ENCODE results near the gene USP15. TPM values are rescaled to one million over a fixed set of nuclear protein-coding genes. Genes with fewer than 3 reads are reported as not detected.
A peak's percentile ranks its signal among the peaks of the same experiment; 100 is the strongest.

Gene USP15
- total RNA-seq, 1 experiment from 2014 or later = 25.8 TPM

DNA sequence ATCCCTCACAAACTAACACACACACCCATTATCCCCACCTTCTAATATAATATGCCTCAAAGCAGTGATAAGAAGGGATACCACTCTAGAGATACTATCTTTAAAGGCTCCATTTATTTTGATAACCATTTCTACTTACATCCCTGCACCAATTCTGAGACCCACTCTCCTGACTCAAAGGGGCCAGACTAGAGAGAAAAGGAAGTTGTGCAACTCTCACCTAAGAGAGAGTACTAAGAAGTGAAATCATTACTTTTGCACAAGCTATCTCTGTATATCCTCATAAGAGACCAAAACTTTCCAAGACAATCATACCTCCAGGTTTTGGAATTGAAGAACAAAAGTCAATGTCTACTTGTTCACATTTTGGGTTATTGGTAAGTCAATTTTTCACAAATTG is 45.4 kb upstream of the USP15 start:
- Histone ChIP-seq H3K4me2 (peak overlapping the region; percentile 68), H3K4me1 (replicated peaks; ENCODE audit: insufficient read depth) (peaks cover 31% of the 10 kb centered on the region), H3K27ac (peak overlapping the region; percentile 27; the same call in 1 of the 2 replicates), H3K9me2 (ENCODE audit: insufficient read depth) (no peaks in the 10 kb centered on the region), H3K9me3 (ENCODE audit: insufficient read depth, low read depth) (no peaks in the 10 kb centered on the region; the same call in 1 of the 2 replicates), H4K20me1 (ENCODE audit: insufficient read depth) (no peaks in the 10 kb centered on the region), H3K79me2 (ENCODE audit: low read depth) (no peaks in the 10 kb centered on the region), H3K36me3 (ENCODE audit: low read depth) (no peaks in the 10 kb centered on the region), H3F3A (ENCODE audit: insufficient read depth, low read depth) (peaks cover 7% of the 10 kb centered on the region; the same call in 1 of the 2 replicates), H3K27me3 (ENCODE audit: insufficient read depth, low read depth) (no peaks in the 10 kb centered on the region), H2AFZ (no peak overlapping the region), H3K4me3 (peak overlapping the region; percentile 15; the same call in 1 of the 2 replicates)
- no peak for DNase-seq
- CTCF ChIA-PET = no interaction called here
- intact Hi-C loops (cut with micrococcal nuclease; ENCODE audit: unreplicated experiment) = no loop called here
- POLR2A ChIA-PET (ENCODE audit: unreplicated experiment) = no interaction called here
- TF ChIP-seq CTCF (conservative IDR thresholded peaks at IDR 0.05) (no peak), EZH2 (IDR thresholded peaks at IDR 0.05; ENCODE audit: low read depth) (no peak)
- BruUV-seq (replicated peaks) = no TSS peak

DNA sequence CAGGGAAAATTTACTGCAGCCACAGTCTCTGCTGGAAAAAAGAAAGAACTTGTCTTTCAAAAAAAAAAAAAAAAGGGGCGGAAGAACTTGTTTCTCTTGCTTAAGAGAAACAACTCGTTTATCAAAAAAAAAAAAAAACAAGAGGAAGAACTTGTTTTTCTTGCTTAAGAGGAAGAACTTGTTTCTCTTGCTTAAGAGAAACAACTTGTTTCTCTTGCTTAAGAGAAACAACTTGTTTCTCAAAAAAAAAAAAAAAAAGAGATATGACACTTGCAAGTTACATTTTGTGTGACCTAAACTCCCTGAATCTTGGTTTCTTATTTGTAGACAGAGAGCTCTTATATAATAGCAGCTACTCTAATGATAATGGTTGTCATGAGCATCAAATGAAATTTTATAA is 44.7 kb upstream of the USP15 start:
- Histone ChIP-seq H3K27me3 (ENCODE audit: insufficient read depth, low read depth) (no peaks in the 10 kb centered on the region), H4K20me1 (ENCODE audit: insufficient read depth) (no peaks in the 10 kb centered on the region), H3K36me3 (ENCODE audit: low read depth) (no peaks in the 10 kb centered on the region), H3K9me2 (ENCODE audit: insufficient read depth) (no peaks in the 10 kb centered on the region), H3K79me2 (ENCODE audit: low read depth) (no peaks in the 10 kb centered on the region), H3K4me2 (peak overlapping the region; percentile 68), H2AFZ (no peak overlapping the region), H3K4me3 (0 out of 2 replicates have a peak overlapping the region, but pooled peaks have one; percentile 15), H3K27ac (peak overlapping the region; percentile 27; the same call in 1 of the 2 replicates), H3K9me3 (ENCODE audit: insufficient read depth, low read depth) (no peaks in the 10 kb centered on the region; the same call in 1 of the 2 replicates), H3K4me1 (replicated peaks; ENCODE audit: insufficient read depth) (peaks cover 31% of the 10 kb centered on the region), H3F3A (ENCODE audit: insufficient read depth, low read depth) (peaks cover 7% of the 10 kb centered on the region; the same call in 1 of the 2 replicates)
- ChIA-PET POLR2A (ENCODE audit: unreplicated experiment) (no interaction called here), CTCF (interaction anchor here (0.6 kb wide), 1 partner anchor 8 kb away, joined by 6 read pairs; no protein-coding TSS in a partner anchor)
- intact Hi-C loops (cut with micrococcal nuclease; ENCODE audit: unreplicated experiment) = no loop called here
- DNase-seq = peak in 1 of 2 experiments; percentile 95
- no peak for TF ChIP-seq CTCF (conservative IDR thresholded peaks at IDR 0.05)
- TF ChIP-seq EZH2 (IDR thresholded peaks at IDR 0.05; ENCODE audit: low read depth) = no peak
- no TSS peak for BruUV-seq (replicated peaks)

DNA sequence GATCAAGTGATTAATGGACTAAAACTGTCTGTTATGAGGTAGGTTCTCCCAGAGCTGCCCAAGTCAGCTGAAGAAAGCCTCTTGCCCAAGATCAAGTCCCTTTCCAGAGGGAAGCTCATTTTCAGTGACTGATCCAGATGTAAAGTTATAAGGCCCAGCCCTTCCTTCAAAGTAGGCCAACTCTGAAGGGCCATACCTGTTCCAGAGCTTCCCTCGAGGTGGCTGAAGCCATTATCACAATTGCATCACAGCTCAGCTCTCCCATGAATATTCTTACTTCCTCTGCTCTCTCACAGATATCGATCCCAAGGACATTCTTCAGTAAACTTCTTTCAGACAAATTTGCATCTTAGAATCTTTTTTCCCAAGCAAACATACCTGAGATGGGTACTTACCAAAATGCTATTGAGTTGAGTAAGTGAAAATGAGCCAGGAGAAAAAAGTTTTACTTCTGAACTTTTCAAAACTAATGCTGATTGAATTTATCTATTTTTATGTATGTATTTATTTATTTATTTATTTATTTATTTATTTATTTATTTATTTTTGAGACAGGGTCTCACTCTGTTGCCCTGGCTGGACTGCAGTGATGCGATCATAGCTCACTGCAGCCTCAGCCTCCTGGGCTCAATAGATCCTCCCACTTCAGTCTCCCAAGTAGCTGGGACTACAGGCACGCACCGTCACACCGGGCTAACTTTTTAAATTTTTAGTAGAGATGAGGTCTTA is 42.6 kb upstream of the USP15 start:
- CTCF ChIA-PET = no interaction called here
- Histone ChIP-seq H3K27me3 (ENCODE audit: insufficient read depth, low read depth) (no peaks in the 10 kb centered on the region), H3F3A (ENCODE audit: insufficient read depth, low read depth) (peaks cover 7% of the 10 kb centered on the region; the same call in 1 of the 2 replicates), H3K79me2 (ENCODE audit: low read depth) (no peaks in the 10 kb centered on the region), H2AFZ (no peak overlapping the region), H3K9me3 (ENCODE audit: insufficient read depth, low read depth) (no peaks in the 10 kb centered on the region; the same call in 1 of the 2 replicates), H4K20me1 (ENCODE audit: insufficient read depth) (no peaks in the 10 kb centered on the region), H3K4me1 (replicated peaks; ENCODE audit: insufficient read depth) (peaks cover 20% of the 10 kb centered on the region), H3K4me2 (no peak overlapping the region), H3K36me3 (ENCODE audit: low read depth) (no peaks in the 10 kb centered on the region), H3K4me3 (no peak overlapping the region), H3K27ac (no peak overlapping the region), H3K9me2 (ENCODE audit: insufficient read depth) (no peaks in the 10 kb centered on the region)
- no peak for DNase-seq
- TF ChIP-seq CTCF (conservative IDR thresholded peaks at IDR 0.05) (no peak), EZH2 (IDR thresholded peaks at IDR 0.05; ENCODE audit: low read depth) (no peak)
- POLR2A ChIA-PET (ENCODE audit: unreplicated experiment) = no interaction called here
- intact Hi-C loops (cut with micrococcal nuclease; ENCODE audit: unreplicated experiment) = no loop called here
- no TSS peak for BruUV-seq (replicated peaks)

Measured in PC-9 (cell line).